Thyroid gland (tissue), 4 donors: ENCODE results near the gene RGS11.

Experiments
- POLR2A ChIP-seq, 2 donors: fragments of 450-650 bp; IDR thresholded peaks; one replicate each; pipeline ENCODE4 v1.6.1; 2017; ENCODE audit warnings: antibody characterized with exemption in 2 of 2, mild to moderate bottlenecking in 2 of 2, moderate library complexity in 1 of 2
- TF ChIP-seq, protein P1 (sequence below), 6 experiments: fragments of 200-600 bp in 3 of 6; fragments of 450-650 bp in 3 of 6; sonication (generic) in 3 of 6; IDR thresholded peaks; one replicate each; pipeline ENCODE4 v1.5.1; 2016 to 2019; ENCODE audit warnings: antibody characterized with exemption in 6 of 6, mild to moderate bottlenecking in 2 of 6, inconsistent platforms in 1 of 6, moderate library complexity in 1 of 6

DNA sequence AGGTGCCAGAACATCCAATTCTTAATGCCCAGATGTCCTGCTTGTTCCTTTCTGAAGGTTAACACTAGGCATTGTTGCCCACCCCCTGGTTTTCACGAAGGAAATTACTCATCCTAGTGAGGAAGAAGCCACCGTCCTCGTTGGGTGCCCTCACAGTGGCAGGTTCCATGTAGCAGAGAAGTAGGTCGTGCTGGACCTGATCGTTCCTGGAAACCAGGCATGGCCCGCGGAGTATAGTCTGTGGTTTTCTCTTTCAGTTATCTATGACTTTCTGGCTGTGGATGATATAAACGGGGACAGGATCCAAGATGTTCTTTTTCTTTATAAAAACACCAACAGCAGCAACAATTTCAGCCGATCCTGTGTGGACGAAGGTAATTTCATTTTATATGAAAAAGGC lies 16.5 kb downstream of the RGS11 start:
- TF ChIP-seq, protein P1, sequence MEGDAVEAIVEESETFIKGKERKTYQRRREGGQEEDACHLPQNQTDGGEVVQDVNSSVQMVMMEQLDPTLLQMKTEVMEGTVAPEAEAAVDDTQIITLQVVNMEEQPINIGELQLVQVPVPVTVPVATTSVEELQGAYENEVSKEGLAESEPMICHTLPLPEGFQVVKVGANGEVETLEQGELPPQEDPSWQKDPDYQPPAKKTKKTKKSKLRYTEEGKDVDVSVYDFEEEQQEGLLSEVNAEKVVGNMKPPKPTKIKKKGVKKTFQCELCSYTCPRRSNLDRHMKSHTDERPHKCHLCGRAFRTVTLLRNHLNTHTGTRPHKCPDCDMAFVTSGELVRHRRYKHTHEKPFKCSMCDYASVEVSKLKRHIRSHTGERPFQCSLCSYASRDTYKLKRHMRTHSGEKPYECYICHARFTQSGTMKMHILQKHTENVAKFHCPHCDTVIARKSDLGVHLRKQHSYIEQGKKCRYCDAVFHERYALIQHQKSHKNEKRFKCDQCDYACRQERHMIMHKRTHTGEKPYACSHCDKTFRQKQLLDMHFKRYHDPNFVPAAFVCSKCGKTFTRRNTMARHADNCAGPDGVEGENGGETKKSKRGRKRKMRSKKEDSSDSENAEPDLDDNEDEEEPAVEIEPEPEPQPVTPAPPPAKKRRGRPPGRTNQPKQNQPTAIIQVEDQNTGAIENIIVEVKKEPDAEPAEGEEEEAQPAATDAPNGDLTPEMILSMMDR (IDR thresholded peaks at IDR 0.05), result no peak
- TF ChIP-seq POLR2A (IDR thresholded peaks at IDR 0.05), result no peak
